GM12891 (cell line): ENCODE data around the gene ITGB1BP1.

Experiments used
- DNase-seq: peaks from one replicate; pipeline ENCODE4 v3.0.0; 2011; ENCODE audit warnings: low spot score; ENCODE audit not compliant: insufficient read length
- FAIRE-seq: peaks from 2 replicates; lab custom pipeline; 2011; peaks lifted over from hg19 to GRCh38; lab: Jason Lieb, UNC
- PAX5 ChIP-seq: IDR thresholded peaks from 2 replicates; pipeline ENCODE4 v1.6.1; 2011; ENCODE audit warnings: low read length, moderate library complexity, mild to moderate bottlenecking; ENCODE audit not compliant: insufficient read depth, severe bottlenecking
- POLR2A ChIP-seq: IDR thresholded peaks from 2 replicates; pipeline ENCODE4 v1.6.1; 2011; ENCODE audit warnings: low read depth, low read length, control low read depth
- POLR2AphosphoS5 ChIP-seq: IDR thresholded peaks from 2 replicates; pipeline ENCODE4 v1.6.1; 2011; ENCODE audit warnings: low read depth, low read length, control low read depth
- POU2F2 ChIP-seq: IDR thresholded peaks from 2 replicates; pipeline ENCODE4 v1.6.1; 2011; ENCODE audit warnings: low read depth, mild to moderate bottlenecking, control low read depth, low read length, moderate library complexity
- SPI1 ChIP-seq: IDR thresholded peaks from 2 replicates; pipeline ENCODE4 v1.6.1; 2011; ENCODE audit warnings: low read depth, low read length, control low read depth
- TAF1 ChIP-seq: IDR thresholded peaks from 2 replicates; pipeline ENCODE4 v1.6.1; 2011; ENCODE audit warnings: low read depth, low read length, control low read depth

The ITGB1BP1 gene

DNA sequence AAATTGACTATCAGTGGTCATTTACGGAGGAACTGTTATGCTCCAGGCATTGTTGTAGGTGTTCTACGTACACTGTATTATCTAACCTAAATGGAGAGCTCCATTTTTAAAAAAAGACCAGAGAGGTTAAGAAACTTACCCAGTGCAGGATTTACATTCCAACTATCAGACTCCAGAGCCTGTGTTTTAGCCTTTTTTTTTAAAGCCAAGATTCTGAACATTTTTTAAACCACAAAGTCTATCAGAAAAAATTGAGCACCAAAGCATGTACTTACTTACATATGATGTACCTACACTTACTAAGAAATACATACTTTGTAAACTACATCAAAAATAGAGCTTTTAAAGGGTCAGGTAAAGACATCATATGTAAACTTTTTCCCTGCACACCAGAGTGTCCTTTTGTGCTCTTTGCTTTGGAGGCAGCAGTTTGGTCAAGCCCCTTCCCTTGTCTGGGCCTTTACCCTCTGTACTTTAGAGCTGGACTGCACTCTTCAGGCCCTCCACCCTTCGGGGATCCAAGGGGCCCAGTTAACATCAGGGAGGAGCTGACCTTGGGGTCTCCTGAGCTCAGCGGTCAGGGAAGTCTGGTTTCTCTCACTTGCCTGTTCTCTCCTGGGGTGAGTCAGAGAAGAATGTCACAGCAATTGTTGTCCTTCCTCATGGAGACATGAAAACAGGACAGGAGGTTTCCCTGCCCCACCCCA is 58.4 kb downstream of the ITGB1BP1 start:
- DNase-seq (no peak), FAIRE-seq (no peak)
- TF ChIP-seq POU2F2 (no peak), SPI1 (no peak), POLR2A (no peak), POLR2AphosphoS5 (no peak), TAF1 (no peak), PAX5 (no peak)

DNA sequence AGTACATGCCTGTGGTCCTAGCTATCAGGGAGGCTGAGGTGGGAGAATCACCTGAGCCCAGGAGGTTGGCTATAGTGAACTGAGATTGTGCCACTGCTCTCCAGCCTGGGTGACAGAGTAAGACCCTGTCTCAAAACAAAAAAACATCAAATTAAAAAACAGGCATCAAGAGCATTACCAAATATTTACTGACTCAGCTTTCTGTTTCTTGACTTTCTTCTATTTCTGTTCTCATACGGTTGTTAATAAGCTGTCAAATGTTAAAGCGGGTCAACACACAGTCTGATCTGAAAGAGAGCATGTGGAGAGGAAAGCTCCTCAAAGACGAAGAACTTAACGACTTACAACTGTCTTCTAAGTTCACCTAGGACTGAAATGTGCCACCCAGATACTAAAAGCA is 59.0 kb downstream of the ITGB1BP1 start:
- TF ChIP-seq SPI1 (no peak), TAF1 (no peak), PAX5 (no peak), POLR2AphosphoS5 (no peak), POU2F2 (no peak), POLR2A (no peak)
- FAIRE-seq (no peak), DNase-seq (no peak)

DNA sequence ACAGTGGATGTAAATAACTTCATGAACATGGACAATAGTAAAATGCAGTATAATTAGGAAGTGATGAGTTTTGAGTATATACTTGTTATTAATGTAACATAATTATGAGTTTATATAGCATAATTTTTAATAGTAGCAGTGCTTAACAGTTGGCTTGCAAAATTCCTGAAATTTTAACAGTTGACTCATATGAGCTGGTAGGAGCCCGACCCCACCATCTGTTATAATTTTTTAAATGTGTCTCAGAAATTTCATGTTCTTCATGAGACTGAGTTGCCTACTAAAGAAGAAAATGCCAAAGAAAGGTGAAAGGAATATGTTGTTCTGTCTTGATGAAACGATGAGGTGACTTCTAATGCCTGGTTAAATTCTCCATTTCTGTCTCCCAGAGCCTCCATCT is 62.6 kb downstream of the ITGB1BP1 start:
- TF ChIP-seq PAX5 = no peak
- no peak for TF ChIP-seq TAF1
- TF ChIP-seq SPI1 = no peak
- no peak for TF ChIP-seq POLR2AphosphoS5
- TF ChIP-seq POU2F2 = no peak
- TF ChIP-seq POLR2A = no peak
- FAIRE-seq (no peak), DNase-seq (no peak)

DNA sequence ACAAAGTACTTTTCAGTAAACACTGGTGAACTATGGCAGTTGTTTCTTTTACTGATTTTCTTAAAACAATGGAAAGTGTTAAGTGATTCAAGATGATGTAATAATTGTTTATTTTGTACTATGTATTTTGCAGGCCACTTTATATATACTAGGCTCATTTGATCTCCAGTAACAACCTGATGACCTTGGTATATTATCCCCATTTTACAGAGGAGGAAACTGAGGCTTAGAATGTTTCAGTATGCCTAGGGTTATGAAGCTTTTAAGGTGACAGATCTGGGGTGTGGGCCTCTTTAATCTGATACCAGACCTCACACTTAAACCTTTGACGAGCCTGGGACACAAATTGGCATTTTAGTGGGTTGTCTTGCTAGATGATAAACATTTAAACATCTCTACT is 63.2 kb downstream of the ITGB1BP1 start:
- DNase-seq (no peak), FAIRE-seq (no peak)
- no peak for TF ChIP-seq PAX5
- TF ChIP-seq TAF1 = no peak
- TF ChIP-seq POU2F2 = no peak
- TF ChIP-seq SPI1 = no peak
- TF ChIP-seq POLR2A = no peak
- TF ChIP-seq POLR2AphosphoS5 = no peak

DNA sequence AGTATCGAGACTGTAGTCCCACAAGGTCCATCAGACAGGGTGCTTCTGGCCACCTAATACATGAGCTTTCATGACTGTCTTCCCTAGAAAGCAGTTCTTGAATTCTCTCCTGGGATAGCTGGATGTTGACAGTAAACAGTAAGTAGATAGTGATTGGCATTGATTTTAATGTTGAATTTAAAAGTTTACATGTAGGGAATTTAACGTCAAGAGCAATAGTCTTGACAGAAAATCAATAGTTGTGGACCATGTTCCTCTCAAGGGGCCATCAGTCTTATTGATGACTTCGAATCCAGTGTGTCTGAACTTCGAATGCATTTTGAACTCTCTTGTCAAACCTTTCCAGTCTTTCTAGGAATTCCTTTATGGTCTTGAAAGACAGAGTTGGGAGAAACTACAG is 63.9 kb downstream of the ITGB1BP1 start:
- no peak for DNase-seq
- TF ChIP-seq POLR2A = no peak
- TF ChIP-seq PAX5 = no peak
- TF ChIP-seq SPI1 = no peak
- TF ChIP-seq POU2F2 = no peak
- no peak for TF ChIP-seq POLR2AphosphoS5
- no peak for TF ChIP-seq TAF1
- no peak for FAIRE-seq

DNA sequence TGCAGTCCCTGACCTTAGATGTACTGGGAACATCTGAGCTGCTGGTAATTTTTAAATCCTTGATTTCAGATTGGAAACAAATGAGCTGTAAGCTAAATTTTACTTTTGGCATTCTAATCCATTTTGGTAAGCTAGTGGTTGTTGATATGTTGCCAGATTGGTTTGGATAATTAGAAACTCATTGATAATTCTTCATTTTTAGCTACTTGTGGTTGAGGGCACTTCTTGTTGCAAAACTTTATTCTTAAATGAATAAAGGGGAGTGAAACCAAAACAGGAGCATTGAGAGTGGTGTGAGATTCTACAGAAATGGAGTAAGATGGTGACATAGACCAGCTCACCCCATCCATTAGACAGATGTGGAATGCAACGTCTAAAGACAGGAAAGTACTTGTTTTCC is 64.5 kb downstream of the ITGB1BP1 start:
- DNase-seq (no peak), FAIRE-seq (no peak)
- TF ChIP-seq TAF1 (no peak), POU2F2 (no peak), PAX5 (no peak), POLR2A (no peak), SPI1 (no peak), POLR2AphosphoS5 (no peak)

DNA sequence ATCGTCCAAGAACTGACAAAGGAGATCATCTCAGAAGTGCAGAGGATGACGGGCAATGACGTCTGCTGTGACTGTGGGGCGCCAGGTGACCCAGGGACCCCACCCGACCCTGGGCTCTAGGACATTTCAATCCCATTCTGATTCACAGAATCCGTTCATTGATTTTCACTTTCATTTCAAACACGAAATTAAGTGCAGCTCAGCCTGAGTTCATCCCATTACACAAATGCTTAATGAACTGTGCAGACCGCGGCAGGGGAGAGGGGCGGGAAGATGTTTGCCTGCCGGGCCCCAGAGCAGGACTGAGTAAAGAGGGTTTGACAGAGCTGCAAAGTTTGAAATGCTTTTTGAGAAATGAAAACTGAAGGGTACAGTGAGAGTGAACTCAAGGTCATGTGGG is 67.1 kb downstream of the ITGB1BP1 start:
- TF ChIP-seq SPI1 (no peak), POLR2A (no peak), TAF1 (no peak), POLR2AphosphoS5 (no peak), POU2F2 (no peak), PAX5 (no peak)
- no peak for FAIRE-seq
- DNase-seq = no peak

DNA sequence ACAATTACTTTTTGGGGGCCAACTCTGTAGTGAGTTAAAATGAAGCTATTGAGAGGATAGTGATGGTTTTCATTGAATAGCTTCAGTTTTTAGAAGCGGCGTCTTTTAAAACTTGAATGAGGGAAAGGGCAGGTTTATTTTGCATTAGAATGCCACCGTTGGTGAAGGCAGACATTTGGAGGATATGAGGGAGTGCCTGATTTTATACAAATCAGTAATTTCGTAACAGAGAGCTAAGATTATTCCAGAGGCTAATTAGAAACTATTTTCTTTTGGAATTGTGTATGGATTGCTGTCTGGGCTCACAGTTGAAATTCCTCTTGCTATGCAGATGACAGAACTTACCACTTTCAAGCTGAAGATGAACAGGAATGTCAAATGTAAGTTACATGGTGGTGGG is 67.6 kb downstream of the ITGB1BP1 start:
- TF ChIP-seq TAF1 = no peak
- TF ChIP-seq POU2F2 = no peak
- TF ChIP-seq POLR2A = no peak
- TF ChIP-seq POLR2AphosphoS5 = no peak
- no peak for TF ChIP-seq PAX5
- no peak for TF ChIP-seq SPI1
- FAIRE-seq = no peak
- no peak for DNase-seq

DNA sequence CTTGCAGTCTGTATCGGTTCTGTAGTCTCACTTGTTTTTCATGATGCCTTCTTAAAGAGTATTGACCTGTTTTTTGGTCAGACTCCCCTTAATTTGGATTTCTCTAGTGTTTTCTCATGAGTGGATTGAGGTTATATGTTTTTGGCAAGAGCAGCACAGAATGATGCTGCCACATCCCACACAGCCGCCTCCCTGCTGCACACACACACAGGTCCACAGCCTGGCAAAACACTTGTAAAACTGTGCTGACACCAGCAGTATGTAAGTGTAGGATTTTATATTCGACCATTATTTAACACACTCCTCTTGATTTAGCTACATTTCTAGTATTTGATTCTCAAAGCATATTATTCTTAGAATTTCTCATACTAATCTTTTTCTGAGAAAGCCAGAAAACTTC is 68.1 kb downstream of the ITGB1BP1 start:
- no peak for TF ChIP-seq POLR2AphosphoS5
- TF ChIP-seq PAX5 = no peak
- no peak for TF ChIP-seq POLR2A
- TF ChIP-seq TAF1 = no peak
- TF ChIP-seq POU2F2 = no peak
- TF ChIP-seq SPI1 = no peak
- FAIRE-seq (no peak), DNase-seq (no peak)
